HG03103 (cell line): Measurements from ENCODE around the gene ASTN2.

Experiments used
- ATAC-seq: cut with Tn5 transposase; IDR thresholded peaks from one replicate; pipeline ENCODE4 v1.9.1; 2021; ENCODE audit warnings: low read depth; ENCODE audit not compliant: unreplicated experiment

ASTN2 gene, protein sequence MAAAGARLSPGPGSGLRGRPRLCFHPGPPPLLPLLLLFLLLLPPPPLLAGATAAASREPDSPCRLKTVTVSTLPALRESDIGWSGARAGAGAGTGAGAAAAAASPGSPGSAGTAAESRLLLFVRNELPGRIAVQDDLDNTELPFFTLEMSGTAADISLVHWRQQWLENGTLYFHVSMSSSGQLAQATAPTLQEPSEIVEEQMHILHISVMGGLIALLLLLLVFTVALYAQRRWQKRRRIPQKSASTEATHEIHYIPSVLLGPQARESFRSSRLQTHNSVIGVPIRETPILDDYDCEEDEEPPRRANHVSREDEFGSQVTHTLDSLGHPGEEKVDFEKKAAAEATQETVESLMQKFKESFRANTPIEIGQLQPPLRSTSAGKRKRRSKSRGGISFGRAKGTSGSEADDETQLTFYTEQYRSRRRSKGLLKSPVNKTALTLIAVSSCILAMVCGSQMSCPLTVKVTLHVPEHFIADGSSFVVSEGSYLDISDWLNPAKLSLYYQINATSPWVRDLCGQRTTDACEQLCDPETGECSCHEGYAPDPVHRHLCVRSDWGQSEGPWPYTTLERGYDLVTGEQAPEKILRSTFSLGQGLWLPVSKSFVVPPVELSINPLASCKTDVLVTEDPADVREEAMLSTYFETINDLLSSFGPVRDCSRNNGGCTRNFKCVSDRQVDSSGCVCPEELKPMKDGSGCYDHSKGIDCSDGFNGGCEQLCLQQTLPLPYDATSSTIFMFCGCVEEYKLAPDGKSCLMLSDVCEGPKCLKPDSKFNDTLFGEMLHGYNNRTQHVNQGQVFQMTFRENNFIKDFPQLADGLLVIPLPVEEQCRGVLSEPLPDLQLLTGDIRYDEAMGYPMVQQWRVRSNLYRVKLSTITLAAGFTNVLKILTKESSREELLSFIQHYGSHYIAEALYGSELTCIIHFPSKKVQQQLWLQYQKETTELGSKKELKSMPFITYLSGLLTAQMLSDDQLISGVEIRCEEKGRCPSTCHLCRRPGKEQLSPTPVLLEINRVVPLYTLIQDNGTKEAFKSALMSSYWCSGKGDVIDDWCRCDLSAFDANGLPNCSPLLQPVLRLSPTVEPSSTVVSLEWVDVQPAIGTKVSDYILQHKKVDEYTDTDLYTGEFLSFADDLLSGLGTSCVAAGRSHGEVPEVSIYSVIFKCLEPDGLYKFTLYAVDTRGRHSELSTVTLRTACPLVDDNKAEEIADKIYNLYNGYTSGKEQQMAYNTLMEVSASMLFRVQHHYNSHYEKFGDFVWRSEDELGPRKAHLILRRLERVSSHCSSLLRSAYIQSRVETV (N-terminal part only)

DNA sequence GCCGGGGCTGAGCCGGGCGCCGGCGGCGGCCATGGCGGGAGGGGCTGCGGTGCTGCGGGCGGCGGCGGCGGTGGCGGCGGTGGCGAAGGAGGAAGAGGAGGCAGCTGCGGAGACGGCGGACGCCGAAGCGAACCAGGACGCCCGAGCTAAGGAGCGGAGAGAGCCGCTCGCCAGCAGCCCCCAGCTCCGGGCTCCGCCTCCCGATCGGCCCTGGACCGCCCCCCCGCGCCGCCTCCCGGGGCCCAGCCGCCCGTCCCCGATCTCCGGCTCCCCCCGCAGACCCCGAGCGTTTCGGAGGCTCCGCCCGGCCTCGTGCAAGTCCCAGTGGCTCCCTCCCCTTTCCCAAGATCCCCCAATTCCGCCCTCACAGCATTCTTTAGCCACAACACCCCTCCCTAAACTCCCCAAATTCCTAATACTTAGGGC is at the start of gene ASTN2:
TSS of gene ASTN2 (minus strand) at position 152 of the 426 bp plus-strand sequence. CDS start at position 33, 119 bp downstream.
- no peak for ATAC-seq

DNA sequence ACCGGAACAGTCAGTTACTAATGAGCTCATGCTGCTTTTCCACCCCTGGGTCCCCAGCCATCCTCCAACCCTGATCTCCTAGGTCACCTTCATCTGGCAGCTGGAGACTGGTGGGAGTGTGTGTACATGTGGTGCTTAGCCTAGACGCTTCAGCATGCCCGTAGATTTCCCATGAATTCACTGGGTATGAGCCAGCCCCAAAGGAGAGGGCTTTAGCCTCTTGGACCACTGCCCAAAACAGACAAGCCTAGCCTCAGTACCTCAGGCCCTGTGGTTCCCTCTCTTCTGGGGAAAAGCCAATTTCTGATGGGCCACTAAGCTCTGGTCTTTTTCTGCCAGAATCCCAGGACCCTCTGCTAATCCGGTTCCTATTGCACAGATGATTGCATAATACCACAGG is 48.0 kb upstream of the ASTN2 start:
- no peak for ATAC-seq

DNA sequence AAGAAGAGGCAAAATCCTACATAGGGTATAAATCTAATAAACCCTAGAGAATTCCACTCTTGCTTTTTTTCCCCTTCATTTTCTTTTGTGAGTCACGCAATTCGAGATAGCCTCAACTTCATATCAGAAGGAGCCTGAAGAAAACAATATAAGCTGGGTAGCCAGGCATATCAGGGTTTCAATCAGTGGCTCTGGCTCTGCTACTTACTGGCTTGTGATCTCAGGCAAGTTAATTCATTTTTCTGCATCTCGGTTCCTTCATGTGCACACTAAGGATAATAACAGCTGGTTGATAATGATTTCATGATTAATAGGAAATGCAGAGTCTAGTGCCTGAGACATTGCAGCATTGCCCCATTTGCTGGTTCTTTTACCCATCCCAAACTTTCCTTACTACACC is 46.5 kb upstream of the ASTN2 start:
- no peak for ATAC-seq

GRCh38 chr9:117460743-117461142 is 45.9 kb upstream of the ASTN2 start:
- ATAC-seq = no peak

DNA sequence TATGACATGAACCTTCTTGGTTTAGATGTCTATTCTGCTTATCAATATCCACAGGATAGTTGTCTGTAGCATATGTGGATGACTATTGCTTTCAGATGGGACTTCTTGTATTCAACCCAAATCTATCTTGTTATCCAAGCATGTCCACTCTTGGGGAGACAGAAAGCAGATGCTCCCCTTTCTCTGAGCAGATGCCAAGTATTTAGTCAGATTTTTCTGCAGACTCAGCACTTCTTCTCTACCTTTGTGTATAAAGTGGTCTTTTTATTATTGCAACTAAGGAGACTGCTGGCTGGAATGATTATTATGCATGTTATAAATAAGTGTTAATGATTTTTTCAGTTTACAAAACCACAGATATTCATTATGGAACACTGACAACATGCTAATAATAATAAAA is 45.1 kb upstream of the ASTN2 start:
- no peak for ATAC-seq

DNA sequence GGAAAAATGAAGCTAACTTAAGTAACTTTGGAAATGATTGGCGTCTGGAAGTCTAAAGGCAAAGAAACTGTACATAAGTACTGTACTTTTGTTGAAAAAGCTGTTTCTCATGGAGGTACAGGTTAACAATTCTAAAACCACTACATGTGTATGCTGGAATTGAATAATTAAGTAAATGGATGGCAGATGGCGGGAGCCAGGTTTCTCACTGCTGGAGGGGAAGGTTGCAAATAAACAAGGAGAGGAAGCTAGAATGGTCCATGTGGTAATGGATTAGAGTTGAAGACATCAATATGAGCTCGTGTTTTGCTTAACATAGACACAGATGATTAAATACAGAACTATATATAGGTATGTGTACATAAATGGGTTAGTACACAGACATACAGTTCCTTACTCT is 43.2 kb upstream of the ASTN2 start:
- no peak for ATAC-seq

- ATAC-seq = no peak
Measured at GRCh38 chr9:117454711-117455110, 39.9 kb upstream of the ASTN2 start.

- ATAC-seq = no peak
Measured at GRCh38 chr9:117453737-117454136, 38.9 kb upstream of the ASTN2 start.

- ATAC-seq = no peak
Measured at GRCh38 chr9:117451311-117451710, 36.5 kb upstream of the ASTN2 start.

- ATAC-seq = no peak
Measured at GRCh38 chr9:117448066-117448465, 33.2 kb upstream of the ASTN2 start.

DNA sequence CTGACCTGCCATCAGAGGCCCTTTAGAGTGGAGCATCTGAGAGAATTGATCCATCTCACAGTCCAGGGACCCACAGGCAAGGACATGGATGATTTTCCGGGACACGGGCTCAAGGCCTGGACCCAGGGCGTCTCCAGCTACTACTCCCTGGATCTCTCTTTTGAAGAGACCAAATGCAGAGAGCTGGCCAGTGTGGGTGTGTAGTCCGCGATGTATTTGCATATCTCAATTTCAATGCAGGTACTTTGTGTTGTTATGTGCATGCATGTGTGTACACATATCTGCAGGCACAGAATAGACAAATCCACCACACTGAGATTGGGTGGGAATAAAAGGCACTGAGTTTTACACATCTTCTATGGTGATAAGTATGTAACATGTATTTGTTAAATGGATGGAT is 30.8 kb upstream of the ASTN2 start:
- ATAC-seq = no peak

GRCh38 chr9:117444501-117444900 is 29.6 kb upstream of the ASTN2 start:
- ATAC-seq = no peak

DNA sequence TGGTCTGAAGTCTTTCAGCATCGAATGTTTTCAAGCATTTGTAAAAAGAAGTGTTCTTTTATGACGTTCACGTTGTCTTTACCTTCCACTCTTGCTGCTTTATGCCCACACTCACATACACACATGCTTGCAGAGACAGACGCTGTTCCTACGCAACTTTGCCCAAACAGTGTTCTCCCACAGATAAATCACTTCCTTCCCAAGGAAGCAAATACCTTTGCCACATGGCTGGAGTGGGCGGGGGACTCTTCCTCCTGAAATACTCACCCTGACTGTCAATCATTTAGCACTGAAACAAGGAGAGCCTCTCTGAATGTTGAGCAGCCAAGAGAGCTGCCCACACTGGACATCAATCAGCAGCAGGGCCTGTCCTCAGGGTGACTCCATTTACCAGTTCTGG is 22.4 kb upstream of the ASTN2 start:
- no peak for ATAC-seq

GRCh38 chr9:117435630-117436261 is 20.9 kb upstream of the ASTN2 start:
- no peak for ATAC-seq

DNA sequence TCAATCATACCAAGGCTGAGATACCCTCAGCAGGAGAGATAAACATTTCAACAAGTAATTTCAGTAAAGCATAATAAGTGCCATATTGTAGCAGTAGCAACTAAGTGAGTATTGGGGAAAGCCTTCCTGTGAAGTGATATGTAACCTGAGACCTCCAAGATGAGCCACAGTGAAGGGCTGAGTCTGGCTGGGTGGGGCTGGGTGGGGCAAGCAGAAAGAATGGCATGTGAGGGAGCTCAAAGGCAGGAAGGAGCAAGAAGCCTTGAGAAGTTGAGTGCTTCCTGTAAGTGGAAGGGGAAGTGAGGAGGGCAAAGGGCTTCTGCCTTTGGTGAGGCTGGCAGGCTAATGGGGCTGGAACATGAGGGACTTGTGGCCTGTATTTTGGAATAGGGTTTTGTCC is 19.7 kb upstream of the ASTN2 start:
- ATAC-seq = no peak

- no peak for ATAC-seq
Measured at GRCh38 chr9:117430813-117431212, 16.0 kb upstream of the ASTN2 start.

DNA sequence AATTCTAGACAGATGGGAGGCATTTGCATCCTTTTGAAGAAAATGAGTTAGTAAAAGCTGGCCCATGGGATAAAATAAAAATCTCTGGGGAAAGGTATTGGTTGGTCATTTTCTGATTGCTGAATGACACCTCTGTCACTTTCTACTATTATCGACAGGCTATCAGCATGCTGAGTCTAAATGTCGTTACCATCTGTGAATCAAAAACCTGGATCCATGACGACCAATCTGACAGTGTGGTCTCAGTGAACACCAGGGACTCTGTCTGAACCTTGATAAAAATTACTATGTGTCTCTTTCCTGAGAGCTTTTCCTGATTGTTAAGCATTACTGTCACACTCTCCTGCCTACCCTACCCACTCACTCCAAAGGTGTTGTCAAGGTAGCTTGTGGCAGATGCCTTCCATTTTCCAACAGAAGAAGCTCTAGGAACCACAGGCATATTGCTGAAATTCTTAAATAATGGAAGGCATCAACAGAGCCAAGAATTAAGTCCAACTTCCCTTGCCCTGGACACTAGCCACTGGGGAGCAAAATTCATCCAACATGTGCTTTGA is 12.6 kb upstream of the ASTN2 start:
- ATAC-seq = no peak

GRCh38 chr9:117425566-117425965 is 10.7 kb upstream of the ASTN2 start:
- no peak for ATAC-seq

DNA sequence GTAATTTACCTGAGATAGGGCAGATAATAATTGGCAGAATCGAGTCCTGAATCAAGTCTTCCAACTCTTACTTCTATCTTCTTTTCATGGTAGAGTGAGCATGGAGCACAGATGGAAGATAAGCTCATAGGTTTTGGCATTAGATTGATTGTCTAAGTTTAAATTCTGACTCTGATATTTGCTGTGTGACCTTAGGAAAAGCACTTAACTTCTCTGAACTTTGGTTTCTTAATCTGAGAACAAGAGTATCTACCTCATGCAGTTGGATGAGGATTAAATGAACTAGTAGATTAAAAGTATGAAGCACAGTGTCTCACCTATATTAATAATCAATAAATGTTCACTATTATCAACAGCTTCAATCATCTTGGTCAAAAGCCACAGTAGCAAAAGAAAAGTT is 9.4 kb upstream of the ASTN2 start:
- ATAC-seq = no peak

GRCh38 chr9:117418111-117418510 is 3.3 kb upstream of the ASTN2 start:
- ATAC-seq = no peak
